Measurements from ENCODE around the gene EXO1. TPM values are rescaled to one million over a fixed set of nuclear protein-coding genes. Genes with fewer than 3 reads are reported as not detected.
"Not testable (repeated sequence)": the region's sequence is repeated elsewhere in the genome, so short reads cannot be mapped to it uniquely, and the experiment has no call there.

Gene EXO1
- total RNA-seq, 4 donors from 2014 or later, result 0.52 to 10.0 TPM; not detected in 2

DNA sequence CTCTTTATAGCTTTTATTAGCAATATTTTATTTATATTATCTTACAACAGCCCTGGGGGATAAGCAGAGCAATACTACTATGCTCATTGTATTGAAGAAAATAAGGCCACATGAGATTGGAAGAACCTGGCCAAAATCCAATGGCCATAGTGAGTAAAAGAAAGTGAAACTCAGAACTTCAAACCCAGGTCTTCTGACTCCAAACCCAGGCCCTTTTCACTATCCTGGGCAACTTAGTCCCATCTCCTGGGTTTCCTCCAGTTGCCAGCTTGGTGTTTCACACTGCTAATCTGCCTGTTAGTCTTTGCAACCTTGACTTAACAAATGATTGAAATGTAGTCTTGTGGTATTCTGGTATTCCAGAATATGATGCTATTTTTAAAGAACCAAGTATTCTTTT lies 22.4 kb upstream of the EXO1 start:
- intact Hi-C loops (cut with DNase I; ENCODE audit: low total_unique reads), result no loop called here
- no peaks in the 10 kb centered on the region for H3K27me3 ChIP-seq
- H3K27ac ChIP-seq, result no peak overlapping the region
- no peaks in the 10 kb centered on the region for H3K4me1 ChIP-seq
- DNase-seq, result no peak
- H3K36me3 ChIP-seq, result no peaks in the 10 kb centered on the region
- H3K4me3 ChIP-seq, result no peak overlapping the region
- TF ChIP-seq POLR2A (IDR thresholded peaks at IDR 0.05), result no peak
- TF ChIP-seq, protein P1, sequence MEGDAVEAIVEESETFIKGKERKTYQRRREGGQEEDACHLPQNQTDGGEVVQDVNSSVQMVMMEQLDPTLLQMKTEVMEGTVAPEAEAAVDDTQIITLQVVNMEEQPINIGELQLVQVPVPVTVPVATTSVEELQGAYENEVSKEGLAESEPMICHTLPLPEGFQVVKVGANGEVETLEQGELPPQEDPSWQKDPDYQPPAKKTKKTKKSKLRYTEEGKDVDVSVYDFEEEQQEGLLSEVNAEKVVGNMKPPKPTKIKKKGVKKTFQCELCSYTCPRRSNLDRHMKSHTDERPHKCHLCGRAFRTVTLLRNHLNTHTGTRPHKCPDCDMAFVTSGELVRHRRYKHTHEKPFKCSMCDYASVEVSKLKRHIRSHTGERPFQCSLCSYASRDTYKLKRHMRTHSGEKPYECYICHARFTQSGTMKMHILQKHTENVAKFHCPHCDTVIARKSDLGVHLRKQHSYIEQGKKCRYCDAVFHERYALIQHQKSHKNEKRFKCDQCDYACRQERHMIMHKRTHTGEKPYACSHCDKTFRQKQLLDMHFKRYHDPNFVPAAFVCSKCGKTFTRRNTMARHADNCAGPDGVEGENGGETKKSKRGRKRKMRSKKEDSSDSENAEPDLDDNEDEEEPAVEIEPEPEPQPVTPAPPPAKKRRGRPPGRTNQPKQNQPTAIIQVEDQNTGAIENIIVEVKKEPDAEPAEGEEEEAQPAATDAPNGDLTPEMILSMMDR (IDR thresholded peaks at IDR 0.05), result no peak
- no peaks in the 10 kb centered on the region for H3K9me3 ChIP-seq

GRCh38 chr1:241826613-241827012 lies 21.4 kb upstream of the EXO1 start:
- H3K4me3 ChIP-seq; H3K36me3 ChIP-seq; intact Hi-C loops (cut with DNase I; ENCODE audit: low total_unique reads); H3K4me1 ChIP-seq; H3K9me3 ChIP-seq; DNase-seq; H3K27me3 ChIP-seq; H3K27ac ChIP-seq: not testable (repeated sequence)

DNA sequence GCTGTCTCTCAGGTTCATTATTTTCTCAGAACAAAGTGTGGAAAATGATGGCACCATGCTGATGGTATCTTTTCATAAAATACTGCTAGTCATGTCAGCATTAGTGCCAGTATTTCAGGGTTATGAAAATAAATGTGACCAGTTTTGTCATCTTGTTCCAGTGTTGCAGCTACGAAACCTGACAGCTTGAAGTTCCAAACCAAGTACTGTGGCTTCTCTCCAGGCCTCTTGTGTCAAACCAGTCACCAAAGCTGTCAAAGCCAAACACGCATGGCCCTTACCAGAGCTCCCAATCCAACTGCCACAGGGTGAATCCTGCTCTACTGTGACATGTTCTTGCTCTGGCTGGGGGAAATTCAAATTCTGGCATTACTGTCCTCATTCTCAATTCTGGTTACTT lies 20.7 kb upstream of the EXO1 start:
- Histone ChIP-seq H3K36me3 (no peaks in the 10 kb centered on the region), H3K4me1 (no peaks in the 10 kb centered on the region), H3K27ac (no peak overlapping the region), H3K9me3 (no peaks in the 10 kb centered on the region), H3K4me3 (no peak overlapping the region), H3K27me3 (no peaks in the 10 kb centered on the region)
- intact Hi-C loops (cut with DNase I; ENCODE audit: low total_unique reads), result no loop called here
- TF ChIP-seq POLR2A (IDR thresholded peaks at IDR 0.05), result no peak
- TF ChIP-seq, protein P1 (IDR thresholded peaks at IDR 0.05), result no peak
- no peak for DNase-seq

DNA sequence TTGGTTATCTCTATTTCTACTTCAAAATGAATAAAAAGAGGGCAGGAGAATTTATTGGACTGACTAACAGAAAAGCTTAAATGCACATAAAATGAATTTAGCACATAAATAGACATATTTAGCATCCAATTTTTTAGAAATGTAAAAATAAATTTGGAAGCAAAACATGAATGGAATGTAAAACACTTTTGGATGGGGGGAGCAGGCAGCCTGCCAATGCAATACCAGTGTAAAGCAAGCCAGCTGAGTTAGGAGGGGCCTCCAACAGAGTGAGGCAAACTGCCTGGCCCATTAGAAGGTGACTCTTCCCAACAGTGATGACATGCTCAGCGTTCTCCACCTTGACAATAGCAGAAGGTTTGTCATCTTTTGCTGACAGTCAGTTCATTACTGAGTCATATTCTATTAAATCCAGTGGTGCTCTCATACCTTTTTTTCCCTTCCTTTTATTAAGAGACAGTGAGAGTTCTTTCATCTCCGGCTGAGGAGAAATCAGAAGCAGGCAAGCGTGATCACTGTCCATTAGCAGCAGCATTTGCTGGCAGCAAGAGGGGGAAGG lies 19.5 kb upstream of the EXO1 start:
- DNase-seq, result no peak
- no peaks in the 10 kb centered on the region for H3K4me1 ChIP-seq
- TF ChIP-seq POLR2A (IDR thresholded peaks at IDR 0.05), result no peak
- TF ChIP-seq, protein P1 (IDR thresholded peaks at IDR 0.05), result no peak
- intact Hi-C loops (cut with DNase I; ENCODE audit: low total_unique reads), result no loop called here
- H3K4me3 ChIP-seq, result no peak overlapping the region
- H3K36me3 ChIP-seq, result no peaks in the 10 kb centered on the region
- no peaks in the 10 kb centered on the region for H3K27me3 ChIP-seq
- no peaks in the 10 kb centered on the region for H3K9me3 ChIP-seq
- H3K27ac ChIP-seq, result no peak overlapping the region

DNA sequence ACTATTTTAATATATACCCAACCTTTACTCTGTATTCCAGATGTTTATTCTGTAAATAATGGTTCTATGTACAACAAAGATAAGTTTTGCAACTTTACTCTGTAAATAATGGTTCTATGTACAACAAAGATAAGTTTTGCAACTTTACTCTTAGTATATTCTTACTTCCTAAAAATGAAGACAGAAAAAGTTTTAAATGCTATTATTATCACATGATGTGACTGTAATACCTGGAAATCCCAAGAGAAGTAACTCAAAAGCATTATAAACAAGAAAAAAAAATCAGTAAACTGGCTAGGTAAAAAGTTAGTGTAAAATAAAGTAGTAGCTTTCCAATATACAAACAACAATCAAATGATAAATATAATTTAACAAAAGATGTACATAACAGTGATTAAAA lies 18.5 kb upstream of the EXO1 start:
- Histone ChIP-seq H3K9me3 (no peaks in the 10 kb centered on the region), H3K4me1 (no peaks in the 10 kb centered on the region), H3K4me3 (no peak overlapping the region), H3K36me3 (no peaks in the 10 kb centered on the region), H3K27me3 (no peaks in the 10 kb centered on the region), H3K27ac (no peak overlapping the region)
- intact Hi-C loops (cut with DNase I; ENCODE audit: low total_unique reads), result no loop called here
- no peak for DNase-seq
- no peak for TF ChIP-seq POLR2A (IDR thresholded peaks at IDR 0.05)
- TF ChIP-seq, protein P1 (IDR thresholded peaks at IDR 0.05), result no peak

Measured in uterus (tissue), 4 donors.